Muscle layer of duodenum (tissue), 2 donors: ENCODE measurements around the gene DAB1.

Experiments
- H3K27ac ChIP-seq: one replicate; pipeline ENCODE4 v1.7.0; 2013; ENCODE audit warnings: mild to moderate bottlenecking, low read length
- H3K27me3 ChIP-seq: one replicate; pipeline ENCODE4 v1.7.0; 2013; ENCODE audit warnings: low read depth, mild to moderate bottlenecking, control low read depth, low read length
- H3K36me3 ChIP-seq, 2 donors: one replicate each; pipeline ENCODE4 v1.7.0; 2013; ENCODE audit warnings: low read length in 2 of 2, control low read depth in 1 of 2, mild to moderate bottlenecking in 1 of 2; ENCODE audit not compliant: insufficient read depth in 2 of 2, control insufficient read depth in 1 of 2
- H3K4me1 ChIP-seq, 2 donors: one replicate each; pipeline ENCODE4 v1.7.0; 2013; ENCODE audit warnings: low read length in 2 of 2, mild to moderate bottlenecking in 2 of 2, control low read depth in 1 of 2, moderate library complexity in 1 of 2; ENCODE audit not compliant: insufficient read depth in 2 of 2, control insufficient read depth in 1 of 2
- H3K4me3 ChIP-seq, 2 donors: one replicate each; pipeline ENCODE4 v1.7.0; 2013; ENCODE audit warnings: low read length in 2 of 2, low read depth in 1 of 2, mild to moderate bottlenecking in 1 of 2
- H3K9me3 ChIP-seq, 2 donors: one replicate each; pipeline ENCODE4 v1.7.0; 2013; ENCODE audit warnings: low read length in 2 of 2, control low read depth in 1 of 2, mild to moderate bottlenecking in 1 of 2; ENCODE audit not compliant: control insufficient read depth in 1 of 2
- donor health status: healthy.

Gene DAB1

GRCh38 chr1:57272150-57272549, 151.7 kb downstream of the DAB1 start:
- Histone ChIP-seq H3K4me3 (no peak overlapping the region), H3K27ac (no peak overlapping the region), H3K27me3 (no peaks in the 10 kb centered on the region), H3K36me3 (no peaks in the 10 kb centered on the region), H3K9me3 (no peaks in the 10 kb centered on the region), H3K4me1 (no peaks in the 10 kb centered on the region)

- Histone ChIP-seq H3K27me3 (no peaks in the 10 kb centered on the region), H3K9me3 (no peaks in the 10 kb centered on the region), H3K27ac (no peak overlapping the region), H3K4me1 (no peaks in the 10 kb centered on the region), H3K36me3 (no peaks in the 10 kb centered on the region), H3K4me3 (no peak overlapping the region)
Measured at GRCh38 chr1:57270927-57271698, 152.7 kb downstream of the DAB1 start.

GRCh38 chr1:57269630-57270225, 154.1 kb downstream of the DAB1 start:
- H3K9me3 ChIP-seq, result no peaks in the 10 kb centered on the region
- H3K4me1 ChIP-seq, result no peaks in the 10 kb centered on the region
- H3K27me3 ChIP-seq, result no peaks in the 10 kb centered on the region
- H3K36me3 ChIP-seq, result no peaks in the 10 kb centered on the region
- no peak overlapping the region for H3K27ac ChIP-seq
- no peak overlapping the region for H3K4me3 ChIP-seq

- Histone ChIP-seq H3K4me3 (no peak overlapping the region), H3K27me3 (no peaks in the 10 kb centered on the region), H3K36me3 (no peaks in the 10 kb centered on the region), H3K4me1 (no peaks in the 10 kb centered on the region), H3K9me3 (no peaks in the 10 kb centered on the region), H3K27ac (no peak overlapping the region)
Measured at GRCh38 chr1:57265104-57265503, 158.8 kb downstream of the DAB1 start.

- no peaks in the 10 kb centered on the region for H3K36me3 ChIP-seq
- H3K4me1 ChIP-seq, result no peaks in the 10 kb centered on the region
- H3K4me3 ChIP-seq, result no peak overlapping the region
- no peaks in the 10 kb centered on the region for H3K27me3 ChIP-seq
- no peak overlapping the region for H3K27ac ChIP-seq
- peaks cover 0 to 4% of the 10 kb centered on the region in 2 donors for H3K9me3 ChIP-seq
Measured at GRCh38 chr1:57262472-57262871, 161.4 kb downstream of the DAB1 start.

- Histone ChIP-seq H3K27me3 (no peaks in the 10 kb centered on the region), H3K27ac (no peak overlapping the region), H3K36me3 (no peaks in the 10 kb centered on the region)
Measured at GRCh38 chr1:57258557-57259325, 165.1 kb downstream of the DAB1 start.

GRCh38 chr1:57255945-57256344, 167.9 kb downstream of the DAB1 start:
- Histone ChIP-seq H3K36me3 (no peaks in the 10 kb centered on the region), H3K9me3 (peaks cover 0 to 4% of the 10 kb centered on the region in 2 donors), H3K4me3 (no peak overlapping the region), H3K27ac (no peak overlapping the region), H3K27me3 (no peaks in the 10 kb centered on the region), H3K4me1 (no peaks in the 10 kb centered on the region)

More at GRCh38 chr1:57258557-57259325, 165.1 kb downstream of the DAB1 start:
- H3K4me1 ChIP-seq, result no peaks in the 10 kb centered on the region
- H3K4me3 ChIP-seq, result no peak overlapping the region
- H3K9me3 ChIP-seq, result peaks cover 0 to 4% of the 10 kb centered on the region in 2 donors

- Histone ChIP-seq H3K4me3 (no peak overlapping the region), H3K4me1 (no peaks in the 10 kb centered on the region), H3K36me3 (no peaks in the 10 kb centered on the region), H3K27ac (no peak overlapping the region), H3K27me3 (no peaks in the 10 kb centered on the region), H3K9me3 (peaks cover 0 to 4% of the 10 kb centered on the region in 2 donors)
Measured at GRCh38 chr1:57254022-57254421, 169.8 kb downstream of the DAB1 start.

GRCh38 chr1:57252597-57253294, 171.1 kb downstream of the DAB1 start:
- H3K27me3 ChIP-seq, result no peaks in the 10 kb centered on the region
- no peaks in the 10 kb centered on the region for H3K4me1 ChIP-seq
- no peaks in the 10 kb centered on the region for H3K36me3 ChIP-seq
- peaks cover 0 to 3% of the 10 kb centered on the region in 2 donors for H3K9me3 ChIP-seq
- no peak overlapping the region for H3K27ac ChIP-seq
- no peak overlapping the region for H3K4me3 ChIP-seq

- no peak overlapping the region for H3K4me3 ChIP-seq
- H3K9me3 ChIP-seq, result no peaks in the 10 kb centered on the region
- H3K27me3 ChIP-seq, result no peaks in the 10 kb centered on the region
- H3K36me3 ChIP-seq, result no peaks in the 10 kb centered on the region
- no peaks in the 10 kb centered on the region for H3K4me1 ChIP-seq
- H3K27ac ChIP-seq, result no peak overlapping the region
Measured at GRCh38 chr1:57250021-57250420, 173.8 kb downstream of the DAB1 start.

- H3K27ac ChIP-seq, result no peak overlapping the region
- H3K4me3 ChIP-seq, result no peak overlapping the region
- no peaks in the 10 kb centered on the region for H3K4me1 ChIP-seq
- H3K9me3 ChIP-seq, result no peaks in the 10 kb centered on the region
- H3K27me3 ChIP-seq, result no peaks in the 10 kb centered on the region
- no peaks in the 10 kb centered on the region for H3K36me3 ChIP-seq
Measured at GRCh38 chr1:57249511-57249910, 174.3 kb downstream of the DAB1 start.
